Right lobe of liver (tissue), 6 donors: Measurements from ENCODE around the gene HLF. TPM values are rescaled to one million over a fixed set of nuclear protein-coding genes. Genes with fewer than 3 reads are reported as not detected.

Experiments
- ATAC-seq, 4 donors: fragments of 200-7000 bp; cut with Tn5 transposase; one replicate each; pipeline ENCODE4 v1.9.1; 2020; ENCODE audit warnings: mild to moderate bottlenecking in 4 of 4, moderate library complexity in 4 of 4
- DNase-seq, 3 donors: peaks; one replicate each; pipeline ENCODE4 v3.0.0-alpha.2; 2020
- H3K27ac ChIP-seq, 3 donors: fragments of 200-600 bp; one replicate each; pipeline ENCODE4 v1.8.0; 2022
- H3K27me3 ChIP-seq, 2 donors: fragments of 200-600 bp; one replicate each; pipeline ENCODE4 v1.8.0; 2022
- H3K36me3 ChIP-seq, 4 donors: fragments of 200-600 bp; sonication (generic) in 1 of 4; one replicate each; pipeline versions ENCODE4 v1.5.1 to v1.8.0; 2017 to 2022; ENCODE audit warnings: control low read depth in 1 of 4
- H3K4me1 ChIP-seq, 4 donors: fragments of 200-600 bp; sonication (generic) in 1 of 4; one replicate each; pipeline versions ENCODE4 v1.5.1 to v1.8.0; 2017 to 2022; ENCODE audit warnings: control low read depth in 1 of 4
- H3K4me3 ChIP-seq, 3 donors: fragments of 200-600 bp; one replicate each; pipeline ENCODE4 v1.8.0; 2022
- H3K9me3 ChIP-seq, 4 donors: fragments of 200-600 bp; sonication (generic) in 1 of 4; one replicate each; pipeline versions ENCODE4 v1.5.1 to v1.8.0; 2017 to 2022; ENCODE audit warnings: control low read depth in 1 of 4
- POLR2A ChIP-seq: fragments of 450-650 bp; IDR thresholded peaks from one replicate; pipeline ENCODE4 v1.6.1; 2017; ENCODE audit warnings: antibody characterized with exemption, mild to moderate bottlenecking
- WGBS: methylation state at CpG from one replicate; pipeline ENCODE4 v1.1.6; 2018; ENCODE audit warnings: low coverage, low lambda C conversion rate; ENCODE audit not compliant: insufficient coverage; ENCODE audit errors: missing lambda C conversion rate; 5-methylcytosine and 5-hydroxymethylcytosine counted together
- intact Hi-C, 2 donors: fragments of 100-400 bp; cut with DNase I; formaldehyde crosslinking; loops; one replicate each; pipeline versions ENCODE4 v1.11.2 to v1.14.1; 2022
- total RNA-seq, 6 experiments: library from RNA; depleted of rRNA in 2 of 6; stranded (reverse); fragments of >200 nt in 2 of 6; fragmentation: NEBNext Ultra II Directional in 3 of 6; extraction: Animal tissue kit (Norgen Biotek cat#: 25700) in 3 of 6; gene quantifications; one replicate each; pipeline versions ENCODE4 v1.1.0 to v1.2.4, GENCODE V29; 2016 to 2023
- TF ChIP-seq, protein P1 (sequence below), 4 donors: fragments of 200-600 bp in 3 of 4; fragments of 450-650 bp in 1 of 4; IDR thresholded peaks; one replicate each; pipeline versions ENCODE4 v1.5.1 to v1.8.0; 2016 to 2022; ENCODE audit warnings: antibody characterized with exemption in 4 of 4, mild to moderate bottlenecking in 2 of 4
- donor health status: DM: no; HTN: yes; CAD: no.
- donor health status: DM: no; HTN: no; CAD: no.
- donor health status: DM: no; HTN: no; CAD: no.
- donor health status: DM: no; HTN: yes; CAD: no.
- donor health status: DM: no; HTN: yes; CAD: no.

The HLF gene
- total RNA-seq, 6 experiments from 2014 or later: 16.4 to 96.9 (median 42.6) TPM

DNA sequence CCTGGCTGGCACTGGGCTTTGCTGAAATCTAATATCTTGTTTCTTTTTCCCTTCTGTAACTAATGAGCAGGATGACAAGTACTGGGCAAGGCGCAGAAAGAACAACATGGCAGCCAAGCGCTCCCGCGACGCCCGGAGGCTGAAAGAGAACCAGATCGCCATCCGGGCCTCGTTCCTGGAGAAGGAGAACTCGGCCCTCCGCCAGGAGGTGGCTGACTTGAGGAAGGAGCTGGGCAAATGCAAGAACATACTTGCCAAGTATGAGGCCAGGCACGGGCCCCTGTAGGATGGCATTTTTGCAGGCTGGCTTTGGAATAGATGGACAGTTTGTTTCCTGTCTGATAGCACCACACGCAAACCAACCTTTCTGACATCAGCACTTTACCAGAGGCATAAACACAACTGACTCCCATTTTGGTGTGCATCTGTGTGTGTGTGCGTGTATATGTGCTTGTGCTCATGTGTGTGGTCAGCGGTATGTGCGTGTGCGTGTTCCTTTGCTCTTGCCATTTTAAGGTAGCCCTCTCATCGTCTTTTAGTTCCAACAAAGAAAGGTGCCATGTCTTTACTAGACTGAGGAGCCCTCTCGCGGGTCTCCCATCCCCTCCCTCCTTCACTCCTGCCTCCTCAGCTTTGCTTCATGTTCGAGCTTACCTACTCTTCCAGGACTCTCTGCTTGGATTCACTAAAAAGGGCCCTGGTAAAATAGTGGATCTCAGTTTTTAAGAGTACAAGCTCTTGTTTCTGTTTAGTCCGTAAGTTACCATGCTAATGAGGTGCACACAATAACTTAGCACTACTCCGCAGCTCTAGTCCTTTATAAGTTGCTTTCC lies 56.0 kb downstream of the HLF start:
- ATAC-seq: peak in 2 of 4 donors; percentile 22 to 26
- Histone ChIP-seq H3K36me3 (peaks cover 0 to 73% (median 29%) of the 10 kb centered on the region in 4 donors), H3K9me3 (no peaks in the 10 kb centered on the region), H3K4me1 (no peaks in the 10 kb centered on the region), H3K27me3 (no peaks in the 10 kb centered on the region), H3K4me3 (no peak overlapping the region), H3K27ac (no peak overlapping the region)
- 77% methylated on average over 8 of the region's 23 CpGs for WGBS
- intact Hi-C loops: no loop called here
- no peak for DNase-seq
- TF ChIP-seq POLR2A: no peak
- TF ChIP-seq, protein P1, sequence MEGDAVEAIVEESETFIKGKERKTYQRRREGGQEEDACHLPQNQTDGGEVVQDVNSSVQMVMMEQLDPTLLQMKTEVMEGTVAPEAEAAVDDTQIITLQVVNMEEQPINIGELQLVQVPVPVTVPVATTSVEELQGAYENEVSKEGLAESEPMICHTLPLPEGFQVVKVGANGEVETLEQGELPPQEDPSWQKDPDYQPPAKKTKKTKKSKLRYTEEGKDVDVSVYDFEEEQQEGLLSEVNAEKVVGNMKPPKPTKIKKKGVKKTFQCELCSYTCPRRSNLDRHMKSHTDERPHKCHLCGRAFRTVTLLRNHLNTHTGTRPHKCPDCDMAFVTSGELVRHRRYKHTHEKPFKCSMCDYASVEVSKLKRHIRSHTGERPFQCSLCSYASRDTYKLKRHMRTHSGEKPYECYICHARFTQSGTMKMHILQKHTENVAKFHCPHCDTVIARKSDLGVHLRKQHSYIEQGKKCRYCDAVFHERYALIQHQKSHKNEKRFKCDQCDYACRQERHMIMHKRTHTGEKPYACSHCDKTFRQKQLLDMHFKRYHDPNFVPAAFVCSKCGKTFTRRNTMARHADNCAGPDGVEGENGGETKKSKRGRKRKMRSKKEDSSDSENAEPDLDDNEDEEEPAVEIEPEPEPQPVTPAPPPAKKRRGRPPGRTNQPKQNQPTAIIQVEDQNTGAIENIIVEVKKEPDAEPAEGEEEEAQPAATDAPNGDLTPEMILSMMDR (IDR thresholded peaks at IDR 0.05): no peak

GRCh38 chr17:55321427-55322060 lies 56.8 kb downstream of the HLF start:
- DNase-seq (no peak), ATAC-seq (no peak)
- no peaks in the 10 kb centered on the region for H3K4me1 ChIP-seq
- peaks cover 0 to 65% (median 25%) of the 10 kb centered on the region in 4 donors for H3K36me3 ChIP-seq
- H3K27me3 ChIP-seq: no peaks in the 10 kb centered on the region
- H3K27ac ChIP-seq: no peak overlapping the region
- no peaks in the 10 kb centered on the region for H3K9me3 ChIP-seq
- WGBS: 63% methylated on average over 6 of the region's 6 CpGs
- H3K4me3 ChIP-seq: no peak overlapping the region
- TF ChIP-seq POLR2A: no peak
- TF ChIP-seq, protein P1 (IDR thresholded peaks at IDR 0.05): no peak
- intact Hi-C loops: no loop called here

GRCh38 chr17:55322453-55322985 lies 57.8 kb downstream of the HLF start:
- intact Hi-C loops: no loop called here

GRCh38 chr17:55323518-55324295 lies 58.9 kb downstream of the HLF start:
- intact Hi-C loops: no loop called here
- H3K4me3 ChIP-seq: no peak overlapping the region
- DNase-seq (no peak), ATAC-seq (peak in 1 of 4 donors; percentile 23)
- WGBS: 100% methylated on average over 7 of the region's 7 CpGs
- H3K4me1 ChIP-seq: no peaks in the 10 kb centered on the region
- TF ChIP-seq POLR2A: no peak
- TF ChIP-seq, protein P1 (IDR thresholded peaks at IDR 0.05): no peak
- no peak overlapping the region for H3K27ac ChIP-seq
- H3K9me3 ChIP-seq: no peaks in the 10 kb centered on the region
- no peaks in the 10 kb centered on the region for H3K27me3 ChIP-seq
- H3K36me3 ChIP-seq: peaks cover 0 to 44% (median 17%) of the 10 kb centered on the region in 4 donors

More at GRCh38 chr17:55322453-55322985, 57.8 kb downstream of the HLF start:
- 96% methylated on average over 11 of the region's 11 CpGs for WGBS
- H3K4me1 ChIP-seq: no peaks in the 10 kb centered on the region
- DNase-seq (no peak), ATAC-seq (no peak)
- H3K27ac ChIP-seq: no peak overlapping the region
- no peak overlapping the region for H3K4me3 ChIP-seq
- peaks cover 0 to 56% (median 21%) of the 10 kb centered on the region in 4 donors for H3K36me3 ChIP-seq
- H3K9me3 ChIP-seq: no peaks in the 10 kb centered on the region
- TF ChIP-seq, protein P1 (IDR thresholded peaks at IDR 0.05): no peak
- no peak for TF ChIP-seq POLR2A
- H3K27me3 ChIP-seq: no peaks in the 10 kb centered on the region
